K562 (cell line): ENCODE results near the gene PCCA. TPM values are rescaled to one million over a fixed set of nuclear protein-coding genes. Genes with fewer than 3 reads are reported as not detected.

Source experiments
- ATAC-seq: fragments of 200-7000 bp; cut with Tn5 transposase; 3 replicates; pipeline ENCODE4 v1.9.1; 2020; ENCODE audit warnings: moderate library complexity
- BruUV-seq: library from RNA; stranded (reverse); fragments of 400-500 nt; replicated peaks from 2 replicates; lab custom pipeline; 2021; lab: Mats Ljungman, UMichigan
- CTCF ChIA-PET: fragments of 300-600 bp; formaldehyde crosslinking; extraction: SDS; loops from one replicate; lab custom pipeline; 2021; ENCODE audit warnings: low intra/inter-chr PET ratio; lab: Yijun Ruan, JAX
- POLR2A ChIA-PET: fragments of 300-600, 350-650 bp; sonication (Branson Sonifier 250); formaldehyde crosslinking; extraction: SDS; loops from one replicate; lab custom pipeline; 2021; ENCODE audit warnings: antibody characterized with exemption, inconsistent platforms; lab: Yijun Ruan, JAX
- DNase-seq, 4 experiments: peaks; one replicate each; pipeline versions ENCODE4 v3.0.0 to v3.0.0-alpha.2; 2011 to 2018; ENCODE audit warnings: low spot score in 3 of 4, mixed read lengths in 3 of 4; ENCODE audit errors: extremely low read depth in 1 of 4
- FAIRE-seq: peaks from 2 replicates; lab custom pipeline; 2011; peaks lifted over from hg19 to GRCh38; lab: Jason Lieb, UNC
- H2AFZ ChIP-seq: 2 replicates; pipeline ENCODE4 v1.6.0; 2011; ENCODE audit warnings: low read depth, low read length, control low read depth, inconsistent platforms
- H3K27ac ChIP-seq: fragments of 200-600 bp; 3 replicates; pipeline ENCODE4 v1.8.0; 2011; ENCODE audit warnings: low read depth, mild to moderate bottlenecking, control low read depth, inconsistent platforms, low read length, moderate library complexity, mixed read lengths; ENCODE audit errors: extremely low read depth
- H3K27me3 ChIP-seq, 2 experiments: fragments of 300-600 bp in 1 of 2; 2 replicates in 1 of 2; 3 replicates in 1 of 2; pipeline versions ENCODE4 v1.6.0 to v1.8.0; 2011; ENCODE audit warnings: inconsistent platforms in 2 of 2, low read length in 2 of 2, mild to moderate bottlenecking in 1 of 2, mixed read lengths in 1 of 2, moderate library complexity in 1 of 2; ENCODE audit not compliant: control insufficient read depth in 2 of 2, insufficient read depth in 2 of 2
- H3K36me3 ChIP-seq: fragments of 300-600 bp; 3 replicates; pipeline ENCODE4 v1.8.0; 2011; ENCODE audit warnings: mild to moderate bottlenecking, low read length, inconsistent platforms; ENCODE audit not compliant: control insufficient read depth, insufficient read depth
- H3K4me1 ChIP-seq, 2 experiments: fragments of 200-600 bp in 1 of 2; replicated peaks in 1 of 2; 2 replicates in 1 of 2; 3 replicates in 1 of 2; pipeline versions ENCODE4 v1.5.1 to v1.8.0; 2011; ENCODE audit warnings: inconsistent platforms in 2 of 2, low read length in 2 of 2, mild to moderate bottlenecking in 1 of 2, mixed read lengths in 1 of 2, moderate library complexity in 1 of 2; ENCODE audit not compliant: control insufficient read depth in 2 of 2, insufficient read depth in 2 of 2
- H3K4me2 ChIP-seq: 2 replicates; pipeline ENCODE4 v1.6.1; 2011; ENCODE audit warnings: low read length, control low read depth, inconsistent platforms, mixed read lengths; ENCODE audit not compliant: insufficient read depth
- H3K4me3 ChIP-seq: fragments of 200-600 bp; sonication (generic), shearing (Covaris generic); 2 replicates; pipeline ENCODE4 v1.5.1; 2016; ENCODE audit warnings: control low read depth, inconsistent platforms
- H3K79me2 ChIP-seq: fragments of 200-600 bp; 3 replicates; pipeline ENCODE4 v1.8.0; 2011; ENCODE audit warnings: low read length, inconsistent platforms; ENCODE audit not compliant: control insufficient read depth, insufficient read depth
- H3K9ac ChIP-seq, 2 experiments: 2 replicates each; pipeline versions ENCODE4 v1.6.0 to v1.6.1; 2011; ENCODE audit warnings: low read depth in 2 of 2, low read length in 2 of 2, control low read depth in 1 of 2, inconsistent platforms in 1 of 2, mild to moderate bottlenecking in 1 of 2, mixed read lengths in 1 of 2; ENCODE audit not compliant: insufficient read depth in 1 of 2
- H3K9me1 ChIP-seq: one replicate; pipeline ENCODE4 v1.6.0; 2011; ENCODE audit warnings: inconsistent platforms, mild to moderate bottlenecking, low read length, moderate library complexity; ENCODE audit not compliant: control insufficient read depth, insufficient read depth
- H3K9me3 ChIP-seq: replicated peaks from 2 replicates; pipeline ENCODE4 v1.5.1; 2011; ENCODE audit warnings: low read depth, low read length, inconsistent platforms; ENCODE audit not compliant: control insufficient read depth, insufficient read depth
- H4K20me1 ChIP-seq: replicated peaks from 2 replicates; pipeline ENCODE4 v1.6.1; 2011; ENCODE audit warnings: low read length, inconsistent platforms, mixed read lengths; ENCODE audit not compliant: control insufficient read depth, insufficient read depth
- CBX3 ChIP-seq, 2 experiments: IDR thresholded peaks; 1 replicate in 1 of 2; 2 replicates in 1 of 2; pipeline ENCODE4 v1.6.1; 2012; ENCODE audit warnings: inconsistent platforms in 2 of 2, low read length in 2 of 2, borderline replicate concordance in 1 of 2, control low read depth in 1 of 2
- CXXC5 ChIP-seq: fragments of 250-450 bp; sonication (Bioruptor Pico); IDR thresholded peaks from 2 replicates; pipeline ENCODE4 v1.8.0; 2022; ENCODE audit warnings: inconsistent platforms, mild to moderate bottlenecking, moderate library complexity
- EHMT2 ChIP-seq: fragments of 450-650 bp; IDR thresholded peaks from 2 replicates; pipeline ENCODE4 v1.6.1; 2018; ENCODE audit warnings: antibody characterized with exemption
- MEF2A ChIP-seq: IDR thresholded peaks from 2 replicates; pipeline ENCODE4 v1.6.1; 2011; ENCODE audit warnings: low read depth, mild to moderate bottlenecking, low read length, moderate library complexity; ENCODE audit not compliant: control insufficient read depth
- NFYB ChIP-seq: IDR thresholded peaks from 2 replicates; pipeline ENCODE4 v1.6.1; 2011; ENCODE audit warnings: mild to moderate bottlenecking, moderate library complexity; ENCODE audit not compliant: insufficient read length; ENCODE audit errors: extremely low read depth
- NR2C2 ChIP-seq, 2 experiments: fragments of 200-800 bp in 1 of 2; sonication (Bioruptor generic) in 1 of 2; sonication (generic) in 1 of 2; formaldehyde crosslinking in 1 of 2; IDR thresholded peaks; 2 replicates each; pipeline versions ENCODE4 v1.6.1 to v1.8.0; 2016 to 2022; ENCODE audit warnings: mild to moderate bottlenecking in 1 of 2, missing compliant biosample characterization in 1 of 2, missing genetic modification characterization in 1 of 2, missing genetic modification reagents in 1 of 2
- NRF1 ChIP-seq, 2 experiments: fragments of 450-650 bp; IDR thresholded peaks in 1 of 2; conservative IDR thresholded peaks in 1 of 2; 2 replicates each; pipeline ENCODE4 v1.6.1; 2014; ENCODE audit warnings: mild to moderate bottlenecking in 2 of 2
- POLR2A ChIP-seq: fragments of 450-650 bp; conservative IDR thresholded peaks from 2 replicates; pipeline ENCODE4 v1.6.1; 2016
- SMARCA4 ChIP-seq: fragments of 450-650 bp; IDR thresholded peaks from 2 replicates; pipeline ENCODE4 v1.6.1; 2016
- SMARCE1 ChIP-seq: fragments of 450-650 bp; IDR thresholded peaks from 2 replicates; pipeline ENCODE4 v1.7.1; 2016; ENCODE audit warnings: mild to moderate bottlenecking
- SPI1 ChIP-seq: IDR thresholded peaks from 2 replicates; pipeline ENCODE4 v1.6.1; 2011; ENCODE audit warnings: low read depth, low read length, control low read depth, borderline replicate concordance
- TEAD1 ChIP-seq, 2 experiments: fragments of 450-650 bp in 1 of 2; sonication (generic) in 1 of 2; formaldehyde crosslinking; IDR thresholded peaks; 2 replicates each; pipeline versions ENCODE4 v1.4.0 to v1.8.0; 2020 to 2022; ENCODE audit warnings: mild to moderate bottlenecking in 2 of 2, missing genetic modification reagents in 1 of 2
- TRIM24 ChIP-seq, 2 experiments: fragments of 450-650 bp; IDR thresholded peaks; 2 replicates each; pipeline ENCODE4 v1.6.1; 2016
- ZBTB1 ChIP-seq: sonication (generic); formaldehyde crosslinking; IDR thresholded peaks from 2 replicates; pipeline ENCODE4 v1.8.1; 2023; ENCODE audit warnings: missing genetic modification reagents, low read depth, mild to moderate bottlenecking, borderline replicate concordance
- ZNF57 ChIP-seq: fragments of 450-650 bp; formaldehyde crosslinking; IDR thresholded peaks from 2 replicates; pipeline ENCODE4 v1.4.0; 2020; ENCODE audit warnings: mild to moderate bottlenecking, moderate library complexity
- ZNF766 ChIP-seq: fragments of 200-800 bp; sonication (Bioruptor generic); conservative IDR thresholded peaks from 2 replicates; pipeline ENCODE4 v1.6.1; 2016; ENCODE audit warnings: missing genetic modification characterization, missing compliant biosample characterization
- WGBS: fragments of 100-300 bp; shearing (Covaris generic); methylation state at CpG from one replicate; pipeline ENCODE4 v1.1.6; 2016; ENCODE audit warnings: low coverage, mixed read lengths; ENCODE audit not compliant: insufficient coverage; ENCODE audit errors: missing lambda C conversion rate; 5-methylcytosine and 5-hydroxymethylcytosine counted together
- in situ Hi-C: fragments of 300-500 bp; cut with MboI; formaldehyde crosslinking; loops from 4 replicates; pipeline ENCODE4 v1.15.0; 2018; ENCODE audit warnings: inconsistent platforms, mixed read lengths
- intact Hi-C: fragments of 100-400 bp; cut with micrococcal nuclease; formaldehyde crosslinking; loops from 2 replicates; pipeline ENCODE4 v1.14.2; 2022
- polyA plus RNA-seq, 8 experiments: library from polyadenylated mRNA; depleted of rRNA in 4 of 8; stranded (reverse) in 5 of 8; unstranded in 3 of 8; fragments of >200 nt; fragmentation: Nextera tagmentation in 2 of 8; fragmentation: Illumina TruSeq in 1 of 8; extraction: Ambion mirVana in 2 of 8; extraction: Trizol in 1 of 8; gene quantifications; 2 replicates each; pipeline versions ENCODE4 v1.2.1 to v1.2.3, GENCODE V29; 2011 to 2014; ENCODE audit warnings: inconsistent platforms in 1 of 8, missing spikeins in 1 of 8
- total RNA-seq, 7 experiments: library from RNA; depleted of rRNA in 6 of 7; stranded (reverse); fragments of >200 nt in 6 of 7; fragmentation: Illumina TruSeq in 2 of 7; extraction: Trizol in 2 of 7; gene quantifications; 2 replicates each; pipeline versions ENCODE4 v1.2.1 to v1.2.3, GENCODE V29; 2011 to 2021; ENCODE audit warnings: low replicate concordance in 1 of 7
- TF ChIP-seq, protein P1 (sequence below): fragments of 250-450 bp; sonication (Bioruptor Pico); IDR thresholded peaks from 2 replicates; pipeline ENCODE4 v1.6.1; 2021; ENCODE audit warnings: mild to moderate bottlenecking
- TF ChIP-seq, protein P2 (sequence below): fragments of 450-650 bp; formaldehyde crosslinking; IDR thresholded peaks from 2 replicates; pipeline ENCODE4 v1.4.0; 2022; ENCODE audit warnings: missing genetic modification characterization
- TF ChIP-seq, protein P3 (sequence below): fragments of 250-450 bp; sonication (Bioruptor Pico); IDR thresholded peaks from 2 replicates; pipeline ENCODE4 v1.5.0; 2021

PCCA gene
- total and polyA plus RNA-seq, 9 of the 15 experiments (the other 6 are each of a cell fraction or from before 2014, with no cell fraction given) = 5.2 to 14.1 (median 9.7) TPM

DNA sequence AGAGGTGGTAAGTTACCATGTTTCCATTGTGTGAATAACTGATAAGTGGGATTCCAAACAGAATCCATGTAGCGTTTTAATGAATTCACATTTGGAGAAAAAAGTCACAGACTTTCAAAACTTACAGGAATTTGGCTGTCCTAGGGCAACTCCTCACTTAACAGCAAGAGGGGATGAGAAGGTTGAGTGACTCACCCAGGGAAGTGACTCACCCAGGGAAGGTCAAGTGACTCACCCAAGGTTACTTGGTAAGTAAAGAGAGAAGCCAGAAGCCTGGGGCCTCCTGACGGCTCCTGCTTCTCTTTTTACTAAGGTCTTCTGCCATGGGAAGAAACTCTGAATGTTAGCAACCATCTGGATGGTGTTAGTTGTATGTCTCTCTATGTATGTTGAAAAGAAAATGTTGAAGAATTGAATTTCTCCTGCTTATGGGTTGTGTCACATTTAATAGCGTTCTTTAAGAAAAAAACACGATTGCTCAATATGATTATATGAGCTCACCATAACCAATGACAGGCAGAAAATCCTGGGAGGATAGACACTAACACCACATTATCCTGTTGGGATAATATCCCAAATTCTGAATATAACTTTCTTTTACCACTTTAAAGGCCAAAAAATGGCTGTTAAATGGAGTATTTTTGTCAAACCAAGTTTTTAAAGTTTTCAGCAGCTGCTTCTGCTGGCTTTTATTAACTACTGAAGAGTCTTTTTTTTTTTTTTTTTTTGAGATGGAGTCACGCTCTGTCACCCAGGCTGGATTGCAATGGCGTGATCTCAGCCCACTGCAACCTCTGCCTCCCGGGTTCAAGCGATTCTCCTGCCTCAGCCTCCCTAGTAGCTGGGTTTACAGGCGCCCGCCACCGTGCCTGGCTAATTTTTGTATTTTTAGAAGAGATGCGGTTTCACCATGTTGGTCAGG lies 304.1 kb downstream of the PCCA start:
- Histone ChIP-seq H3K4me2 (peak overlapping the region; percentile 18), H3K4me3 (no peak overlapping the region), H4K20me1 (no peaks in the 10 kb centered on the region), H3K9me1 (no peaks in the 10 kb centered on the region), H3K4me1 (peaks cover 0 to 17% of the 10 kb centered on the region in 2 experiments; a peak in 2 of 5 replicates), H3K9me3 (peaks cover 3% of the 10 kb centered on the region; the same call in 1 of the 2 replicates), H3K79me2 (no peaks in the 10 kb centered on the region), H3K36me3 (no peaks in the 10 kb centered on the region), H3K27me3 (no peaks in the 10 kb centered on the region), H3K9ac (peak overlapping the region in 1 of 2 experiments; percentile 69; a peak in 2 of 4 replicates), H2AFZ (peak overlapping the region; percentile 79), H3K27ac (peak overlapping the region; percentile 96)
- DNase-seq (peak; percentile 79 to 92 (median 81)), ATAC-seq (peak; percentile 98), FAIRE-seq (peak; percentile 99)
- 27% methylated on average over 8 of the region's 12 CpGs for WGBS
- in situ Hi-C loops (no loop called here), intact Hi-C loops (loop anchor here (5.0 kb wide), 1 partner anchor 119 kb away; no protein-coding TSS in a partner anchor)
- TSS peak; percentile 84 for BruUV-seq
- POLR2A ChIA-PET = no interaction called here
- CTCF ChIA-PET = no interaction called here
- TF ChIP-seq NFYB (no peak), TRIM24 (IDR thresholded peaks at IDR 0.05) (peak; percentile 49 to 68; a peak in 3 of 4 replicates), ZNF57 (CRISPR knock-in tag) (no peak), POLR2A (peak; percentile 52), ZNF766 (CRISPR knock-in tag) (peak; percentile 52; the same call in 1 of the 2 replicates), NR2C2 (CRISPR knock-in tag; IDR thresholded peaks at IDR 0.05) (no peak), NR2C2 (tag; IDR thresholded peaks at IDR 0.05) (peak; percentile 79), TEAD1 (CRISPR knock-in tag; IDR thresholded peaks at IDR 0.05) (no peak), EHMT2 (0 out of 2 replicates have a peak, but pooled peaks have one; percentile 19), SMARCE1 (peak; percentile 98), SPI1 (peak; percentile 46; the same call in 1 of the 2 replicates), NRF1 (conservative IDR thresholded peaks at IDR 0.05 in 1 of 2, IDR thresholded peaks at IDR 0.05 in 1 of 2) (0 out of 4 replicates have a peak, but pooled peaks of 1 of the 2 experiments have one; percentile 18), CXXC5 (CRISPR knock-in tag) (peak; percentile 36), CBX3 (IDR thresholded peaks at IDR 0.05; ENCODE audit: borderline replicate concordance in 1 of 2, low read length in 2 of 2) (no peak), ZBTB1 (CRISPR knock-in tag) (no peak), SMARCA4 (peak; percentile 96), MEF2A (no peak)
- TF ChIP-seq, protein P1, sequence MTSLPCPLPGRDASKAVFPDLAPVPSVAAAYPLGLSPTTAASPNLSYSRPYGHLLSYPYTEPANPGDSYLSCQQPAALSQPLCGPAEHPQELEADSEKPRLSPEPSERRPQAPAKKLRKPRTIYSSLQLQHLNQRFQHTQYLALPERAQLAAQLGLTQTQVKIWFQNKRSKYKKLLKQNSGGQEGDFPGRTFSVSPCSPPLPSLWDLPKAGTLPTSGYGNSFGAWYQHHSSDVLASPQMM (CRISPR knock-in tag) = no peak
- TF ChIP-seq, protein P2, sequence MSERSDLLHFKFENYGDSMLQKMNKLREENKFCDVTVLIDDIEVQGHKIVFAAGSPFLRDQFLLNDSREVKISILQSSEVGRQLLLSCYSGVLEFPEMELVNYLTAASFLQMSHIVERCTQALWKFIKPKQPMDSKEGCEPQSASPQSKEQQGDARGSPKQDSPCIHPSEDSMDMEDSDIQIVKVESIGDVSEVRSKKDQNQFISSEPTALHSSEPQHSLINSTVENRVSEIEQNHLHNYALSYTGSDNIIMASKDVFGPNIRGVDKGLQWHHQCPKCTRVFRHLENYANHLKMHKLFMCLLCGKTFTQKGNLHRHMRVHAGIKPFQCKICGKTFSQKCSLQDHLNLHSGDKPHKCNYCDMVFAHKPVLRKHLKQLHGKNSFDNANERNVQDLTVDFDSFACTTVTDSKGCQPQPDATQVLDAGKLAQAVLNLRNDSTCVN (CRISPR knock-in tag) = no peak
- TF ChIP-seq, protein P3, sequence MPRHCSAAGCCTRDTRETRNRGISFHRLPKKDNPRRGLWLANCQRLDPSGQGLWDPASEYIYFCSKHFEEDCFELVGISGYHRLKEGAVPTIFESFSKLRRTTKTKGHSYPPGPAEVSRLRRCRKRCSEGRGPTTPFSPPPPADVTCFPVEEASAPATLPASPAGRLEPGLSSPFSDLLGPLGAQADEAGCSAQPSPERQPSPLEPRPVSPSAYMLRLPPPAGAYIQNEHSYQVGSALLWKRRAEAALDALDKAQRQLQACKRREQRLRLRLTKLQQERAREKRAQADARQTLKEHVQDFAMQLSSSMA (CRISPR knock-in tag) = no peak
